ENCODE results near the gene ATG7. TPM values are rescaled to one million over a fixed set of nuclear protein-coding genes. Genes with fewer than 3 reads are reported as not detected.
"Not testable (repeated sequence)": the region's sequence is repeated elsewhere in the genome, so short reads cannot be mapped to it uniquely, and the experiment has no call there.

ATG7 gene
- total RNA-seq, 1 donor from 2014 or later = 47.6 TPM

DNA sequence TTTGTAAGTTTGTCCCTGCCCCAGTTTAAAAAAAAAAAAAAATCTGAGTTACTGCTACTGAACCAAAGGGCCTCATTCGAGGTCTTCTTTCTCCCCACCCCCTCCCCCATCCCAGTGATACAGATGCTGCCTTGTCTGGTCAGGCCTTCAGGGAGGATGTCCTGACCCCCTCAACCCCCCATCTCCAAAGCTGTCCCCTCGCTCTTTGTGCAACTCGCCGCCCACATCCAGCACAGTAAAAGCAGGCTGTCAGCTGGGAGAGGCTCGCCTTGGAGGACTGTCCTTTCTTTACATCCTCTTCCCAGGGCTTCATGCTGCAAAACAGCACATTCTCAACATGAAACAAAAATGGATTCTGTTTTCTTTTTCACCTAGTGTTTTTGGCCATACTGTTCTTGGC, 238.2 kb downstream of the ATG7 start:
- DNase-seq = no peak

DNA sequence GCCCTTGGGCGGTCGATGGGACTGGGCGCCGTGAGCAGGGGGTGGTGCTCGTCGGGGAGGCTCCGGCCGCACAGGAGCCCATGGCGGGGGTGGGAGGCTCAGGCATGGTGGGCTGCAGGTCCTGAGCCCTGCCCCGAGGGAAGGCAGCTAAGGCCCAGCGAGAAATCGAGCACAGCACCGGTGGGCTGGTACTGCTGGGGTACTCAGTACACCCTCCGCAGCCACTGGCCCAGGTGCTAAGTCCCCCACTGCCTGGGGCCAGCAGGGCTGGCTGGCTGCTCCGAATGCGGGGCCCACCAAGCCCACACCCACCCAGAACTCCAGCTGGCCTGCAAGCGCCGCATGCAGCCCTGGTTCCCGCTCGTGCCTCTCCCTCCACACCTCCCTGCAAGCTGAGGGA, 239.4 kb downstream of the ATG7 start:
- DNase-seq = not testable (repeated sequence)

GRCh38 chr3:11513125-11513816, 241.1 kb downstream of the ATG7 start:
- not testable (repeated sequence) for DNase-seq

DNA sequence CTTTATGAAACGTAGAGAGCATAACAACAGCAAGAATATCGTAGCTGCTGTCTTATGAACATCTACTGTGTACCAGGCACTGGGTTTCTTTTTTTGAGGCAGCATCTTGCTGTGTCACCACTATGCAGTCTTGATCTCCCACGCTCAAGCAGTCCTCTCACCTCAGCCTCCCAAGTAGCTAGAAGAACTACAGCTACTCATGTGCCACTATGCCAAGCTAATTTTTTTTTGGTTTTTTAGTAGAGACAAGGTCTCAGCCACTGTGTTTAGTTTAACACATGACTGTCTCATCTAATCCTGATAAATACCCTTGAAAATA, 241.6 kb downstream of the ATG7 start:
- DNase-seq = no peak

DNA sequence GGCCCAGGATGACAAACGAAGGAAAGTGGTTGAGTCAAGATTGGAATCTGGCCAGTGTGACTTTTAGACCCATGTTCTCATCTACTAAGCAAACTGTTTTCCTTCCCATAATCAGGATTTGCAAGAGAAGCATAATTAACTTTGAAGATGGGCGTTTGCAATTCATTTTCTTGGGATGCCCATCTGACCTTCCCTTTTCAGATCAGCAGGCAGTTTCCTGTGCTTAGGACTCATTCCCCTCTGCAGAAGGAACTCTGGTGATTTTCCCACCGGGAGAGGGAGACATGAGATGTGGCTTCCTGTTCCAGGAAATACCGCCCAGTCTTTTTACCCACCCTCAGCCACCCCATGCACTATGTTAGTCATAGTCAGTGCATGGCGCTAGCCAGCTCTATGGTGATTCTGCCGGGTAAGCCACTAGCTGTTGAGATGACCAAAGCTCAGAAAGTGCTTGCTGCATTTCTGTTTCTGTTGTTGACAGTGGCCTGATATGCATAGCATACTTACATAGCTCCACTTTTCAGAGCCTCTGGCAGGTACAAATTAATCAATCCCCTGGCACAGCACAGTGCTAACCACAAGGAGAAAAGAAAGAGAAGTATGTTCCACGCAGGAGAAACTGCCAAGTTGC, 242.1 kb downstream of the ATG7 start:
- DNase-seq = peak; percentile 62

DNA sequence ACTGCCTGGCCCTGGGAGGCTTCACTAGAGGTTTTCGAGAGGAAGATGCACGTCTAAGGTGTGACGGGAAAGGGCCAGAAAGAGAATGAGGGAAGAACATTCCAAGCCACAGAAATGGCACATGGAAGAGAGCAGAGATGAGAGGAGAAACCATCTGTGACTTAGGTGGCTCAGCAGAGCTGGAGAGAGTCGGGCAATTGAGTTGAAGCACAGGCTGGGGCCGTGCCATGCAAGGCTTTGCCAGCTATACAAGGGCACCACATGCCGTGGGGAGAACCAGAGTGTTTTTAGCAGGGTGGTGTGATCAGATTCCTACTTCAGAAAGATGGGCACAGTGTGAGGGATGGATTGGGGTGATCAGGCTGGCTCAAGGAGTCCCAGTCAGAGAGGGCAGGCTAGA, 245.4 kb downstream of the ATG7 start:
- DNase-seq = no peak

DNA sequence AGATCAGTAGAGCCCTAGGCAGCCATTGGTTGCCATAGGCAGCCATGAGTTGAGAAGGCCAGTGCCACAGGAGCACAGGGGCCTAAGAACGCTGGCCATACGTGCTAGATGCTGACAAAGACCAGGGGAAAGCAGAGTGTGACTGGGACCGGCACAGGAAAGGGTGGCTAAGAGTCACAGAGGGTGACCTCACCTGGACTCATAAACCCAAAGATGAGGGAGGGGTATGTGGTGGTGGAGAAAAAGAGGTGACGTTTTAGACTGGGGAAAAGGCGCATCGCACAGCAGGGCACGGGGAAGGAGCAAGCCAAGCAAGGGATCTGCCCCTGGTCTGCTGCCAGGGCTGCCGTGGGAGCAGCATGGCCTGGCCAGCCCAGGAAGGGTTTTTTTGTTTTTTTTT, 249.0 kb downstream of the ATG7 start:
- DNase-seq = no peak

DNA sequence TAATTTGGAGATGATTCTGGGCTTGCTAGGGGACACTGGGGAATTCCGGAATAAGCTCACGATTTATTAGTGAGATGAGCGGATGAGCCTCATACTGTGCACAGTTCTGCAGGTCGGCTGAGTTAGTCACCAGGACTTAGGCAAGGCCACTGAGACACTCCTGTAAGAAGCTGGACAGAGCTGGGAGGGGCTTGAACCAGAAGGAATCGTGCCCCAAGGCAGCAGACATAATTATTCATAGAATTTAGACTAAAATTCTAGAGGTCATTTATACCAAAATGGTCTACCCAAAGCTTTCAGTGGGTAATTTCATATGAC, 250.2 kb downstream of the ATG7 start:
- DNase-seq = no peak

DNA sequence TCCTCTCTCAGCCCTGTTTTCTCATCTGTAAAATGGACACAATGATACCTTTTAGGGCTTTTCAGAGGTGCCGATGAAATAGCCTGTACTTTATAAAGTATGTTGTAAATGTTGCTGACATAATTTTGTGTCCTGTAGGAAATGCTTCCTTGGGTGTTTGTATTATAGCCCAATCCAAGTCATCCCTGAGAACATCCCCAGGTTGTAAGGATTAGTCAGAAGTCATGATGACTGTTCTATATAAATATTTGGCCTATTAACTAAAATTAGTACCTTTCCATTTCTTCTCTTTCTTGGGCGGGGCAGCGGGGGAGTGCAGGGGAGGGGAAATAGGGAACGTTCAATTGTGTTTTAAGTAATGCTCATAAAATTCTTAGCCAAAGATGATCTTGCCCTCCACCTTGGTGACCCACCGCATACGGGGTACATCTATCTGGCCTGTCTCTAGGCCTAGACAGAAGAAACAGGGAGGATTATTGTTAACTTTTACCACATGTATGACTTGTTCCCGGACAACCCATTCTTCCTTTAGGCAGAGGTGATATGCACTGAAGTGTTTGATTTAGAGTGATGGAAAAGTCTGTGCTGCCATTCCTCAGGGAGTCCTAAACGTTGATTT, 250.9 kb downstream of the ATG7 start:
- DNase-seq = no peak

GRCh38 chr3:11523572-11524101, 251.4 kb downstream of the ATG7 start:
- DNase-seq = peak; percentile 75

- DNase-seq = not testable (repeated sequence)
These were observed 253.9 kb downstream of the ATG7 start for GRCh38 chr3:11526121-11526520.

GRCh38 chr3:11529281-11529680, 257.1 kb downstream of the ATG7 start:
- no peak for DNase-seq

- DNase-seq = peak; percentile 27
These were observed 258.0 kb downstream of the ATG7 start for GRCh38 chr3:11530153-11530721.

GRCh38 chr3:11532931-11533391, 260.8 kb downstream of the ATG7 start:
- DNase-seq = no peak

DNA sequence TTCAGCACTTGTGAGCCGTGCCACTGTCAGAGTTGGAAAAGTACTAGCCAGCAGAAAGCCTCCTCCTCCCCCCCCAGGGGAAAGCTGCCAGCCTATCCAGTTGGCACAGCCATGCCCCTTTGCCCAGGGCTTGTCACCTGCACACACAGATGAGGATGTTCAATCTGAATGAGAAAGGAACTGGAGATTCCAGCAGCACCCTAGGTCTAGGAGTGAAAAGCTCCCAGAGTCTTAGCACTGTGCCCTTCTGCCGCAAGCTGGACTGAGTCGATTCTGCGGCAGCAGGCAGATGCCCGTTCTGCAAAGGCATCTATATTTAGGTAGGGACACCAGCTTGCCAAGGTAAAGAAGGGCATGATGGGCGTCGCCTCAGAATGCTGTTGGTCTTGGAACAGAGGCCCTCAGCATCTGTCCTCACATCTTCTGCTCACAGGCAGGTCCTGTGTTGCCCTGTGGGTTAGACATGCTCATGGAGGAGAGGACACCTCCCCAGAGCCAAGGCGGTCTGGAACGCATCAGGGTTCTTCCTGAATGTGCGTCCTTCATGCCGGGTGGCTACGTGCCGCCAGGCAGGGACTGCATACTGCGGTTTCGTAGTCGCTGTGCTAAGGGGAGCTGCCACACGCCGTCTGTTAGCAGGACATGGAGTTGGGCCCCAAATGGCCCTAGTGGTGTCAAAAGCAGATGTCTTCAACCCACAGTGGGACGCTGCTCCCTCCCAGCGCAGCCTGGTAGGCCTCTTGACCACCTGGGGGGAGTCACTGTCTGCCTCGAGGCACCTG, 262.0 kb downstream of the ATG7 start:
- DNase-seq = no peak

GRCh38 chr3:11534793-11535101, 262.6 kb downstream of the ATG7 start:
- no peak for DNase-seq

DNA sequence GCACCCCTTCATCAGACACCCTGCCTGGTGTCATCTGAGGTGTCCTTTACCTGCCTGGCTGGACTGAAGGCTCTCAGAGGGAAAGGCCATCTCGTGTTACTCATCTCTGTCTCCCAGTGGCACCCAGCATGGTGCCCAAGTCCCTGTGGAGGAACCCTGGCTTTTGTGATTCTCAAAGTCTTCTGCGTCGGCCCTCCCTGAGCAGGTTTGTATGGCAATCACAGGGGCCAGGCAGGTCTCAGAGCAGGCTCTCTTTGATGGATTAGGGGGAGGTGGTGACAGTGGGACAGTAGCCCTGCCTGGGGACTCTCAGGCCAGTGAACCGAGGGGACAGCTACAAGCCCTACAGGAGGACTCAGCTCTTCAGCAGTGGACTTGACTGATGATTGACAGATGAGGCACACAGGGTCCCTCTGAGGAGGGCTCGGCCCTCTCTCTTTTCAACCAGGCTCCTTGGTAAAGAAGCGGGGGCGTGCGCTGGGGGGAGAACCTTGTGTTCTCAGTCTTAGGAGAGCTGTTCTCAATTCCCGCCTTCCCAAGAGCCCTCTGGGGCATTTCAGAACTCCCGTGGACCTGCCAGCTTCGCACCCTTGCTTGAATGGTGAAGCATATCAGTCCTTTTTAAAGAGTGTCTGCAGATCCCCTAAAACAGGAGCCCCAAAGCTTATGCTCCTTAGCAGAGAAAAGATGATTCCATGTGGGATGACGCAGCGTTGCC, 263.2 kb downstream of the ATG7 start:
- DNase-seq = no peak

GRCh38 chr3:11536132-11536935, 264.1 kb downstream of the ATG7 start:
- no peak for DNase-seq

DNA sequence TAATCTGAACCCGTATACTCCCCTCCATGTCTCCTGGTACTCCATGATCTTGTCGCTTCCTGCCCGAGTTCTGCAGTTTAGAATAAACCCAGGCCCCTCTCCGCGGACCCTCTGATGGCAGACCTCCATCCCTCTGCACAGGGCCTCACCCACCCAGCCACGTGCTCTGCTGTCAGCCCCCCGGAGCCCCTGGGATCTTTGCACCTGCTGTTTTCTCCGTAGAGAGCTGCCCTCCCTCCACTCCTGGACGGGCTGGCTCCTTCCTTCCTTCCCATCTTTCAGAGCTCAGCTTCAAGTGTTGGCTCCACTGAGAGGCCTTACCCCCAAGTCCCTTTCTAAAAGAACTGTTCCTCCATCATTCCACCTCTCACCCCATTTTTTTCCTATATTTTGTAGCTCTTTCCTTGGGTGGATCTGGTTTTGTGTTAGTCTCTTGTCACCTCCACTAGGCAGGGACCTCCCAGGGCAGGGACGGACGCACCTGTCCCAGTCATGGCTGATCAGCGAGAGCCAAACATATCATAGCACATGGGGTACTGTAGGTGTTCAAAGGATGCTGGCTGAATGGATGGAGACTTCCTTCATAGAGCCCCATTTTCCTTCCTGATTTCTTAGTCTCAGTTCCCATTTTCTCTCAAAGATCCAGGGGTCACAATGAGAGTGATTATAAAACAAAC, 264.9 kb downstream of the ATG7 start:
- no peak for DNase-seq

DNA sequence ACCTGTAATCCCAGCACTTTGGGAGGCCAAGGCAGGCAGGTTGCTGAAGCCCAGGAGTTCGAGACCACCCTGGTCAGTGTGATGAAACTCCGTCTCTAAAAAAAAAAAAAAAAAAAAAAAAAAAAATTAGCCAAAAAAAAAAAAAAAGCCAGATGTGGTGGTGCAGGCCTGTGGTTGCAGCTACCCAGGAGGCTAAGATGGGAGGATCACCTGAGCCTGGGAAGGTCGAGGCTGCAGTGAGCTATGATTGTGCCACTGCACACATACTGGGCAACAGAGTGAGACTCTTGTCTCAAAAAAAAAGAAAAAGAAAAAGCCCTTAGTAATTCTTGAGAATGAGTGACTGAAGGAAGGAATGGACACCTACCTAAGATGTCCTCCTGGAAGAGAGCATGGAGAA, 266.4 kb downstream of the ATG7 start:
- no peak for DNase-seq

- no peak for DNase-seq
These were observed 267.0 kb downstream of the ATG7 start for GRCh38 chr3:11539218-11539617.
